GM10266 (cell line): ENCODE measurements around the gene ABCA3.

Experiments used
- DNase-seq: peaks from one replicate; pipeline ENCODE4 v3.0.0; 2012; ENCODE audit errors: extremely low spot score
- TF ChIP-seq, protein P1 (sequence below): IDR thresholded peaks from 2 replicates; pipeline ENCODE4 v1.5.1; 2012; ENCODE audit warnings: mild to moderate bottlenecking, low read depth; ENCODE audit not compliant: control insufficient read depth, insufficient read depth; ENCODE audit errors: missing control alignments

Gene ABCA3

DNA sequence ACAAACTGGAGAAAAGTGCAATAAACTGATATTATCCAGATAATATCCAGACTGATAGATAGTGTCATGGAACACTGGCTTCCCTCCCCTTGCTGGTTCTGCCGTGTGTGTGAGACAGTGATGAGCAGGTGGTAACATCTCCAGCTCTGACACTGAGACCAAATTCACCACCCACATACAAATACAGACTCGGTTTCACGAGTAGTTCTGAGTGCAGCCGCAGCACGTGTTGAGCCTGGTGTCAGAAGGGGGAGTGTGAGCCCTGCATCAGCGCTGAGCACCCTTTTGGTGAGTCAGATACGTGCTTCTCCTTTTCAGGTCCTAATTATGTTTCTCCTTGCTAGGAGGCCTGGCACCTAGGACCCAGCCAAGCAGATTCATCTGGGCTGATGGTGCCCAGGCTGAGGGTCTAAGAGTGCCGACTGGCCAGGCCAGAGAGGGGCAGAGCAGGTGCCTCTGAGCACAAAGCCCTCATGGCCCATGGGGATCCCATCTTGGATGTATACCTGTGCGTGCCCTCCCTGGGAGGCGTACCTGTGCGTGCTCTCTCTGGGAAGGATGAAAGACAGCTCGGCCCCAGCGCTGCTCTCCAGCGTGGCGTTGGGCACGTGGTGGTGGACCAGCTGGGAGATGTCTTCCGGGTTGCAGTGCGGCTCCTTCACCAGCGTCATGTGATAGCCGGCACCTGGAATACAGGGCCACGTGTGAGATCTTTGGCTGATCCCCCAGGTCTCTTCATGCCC is 45.3 kb downstream of the ABCA3 start:
- no peak for DNase-seq
- TF ChIP-seq, protein P1, sequence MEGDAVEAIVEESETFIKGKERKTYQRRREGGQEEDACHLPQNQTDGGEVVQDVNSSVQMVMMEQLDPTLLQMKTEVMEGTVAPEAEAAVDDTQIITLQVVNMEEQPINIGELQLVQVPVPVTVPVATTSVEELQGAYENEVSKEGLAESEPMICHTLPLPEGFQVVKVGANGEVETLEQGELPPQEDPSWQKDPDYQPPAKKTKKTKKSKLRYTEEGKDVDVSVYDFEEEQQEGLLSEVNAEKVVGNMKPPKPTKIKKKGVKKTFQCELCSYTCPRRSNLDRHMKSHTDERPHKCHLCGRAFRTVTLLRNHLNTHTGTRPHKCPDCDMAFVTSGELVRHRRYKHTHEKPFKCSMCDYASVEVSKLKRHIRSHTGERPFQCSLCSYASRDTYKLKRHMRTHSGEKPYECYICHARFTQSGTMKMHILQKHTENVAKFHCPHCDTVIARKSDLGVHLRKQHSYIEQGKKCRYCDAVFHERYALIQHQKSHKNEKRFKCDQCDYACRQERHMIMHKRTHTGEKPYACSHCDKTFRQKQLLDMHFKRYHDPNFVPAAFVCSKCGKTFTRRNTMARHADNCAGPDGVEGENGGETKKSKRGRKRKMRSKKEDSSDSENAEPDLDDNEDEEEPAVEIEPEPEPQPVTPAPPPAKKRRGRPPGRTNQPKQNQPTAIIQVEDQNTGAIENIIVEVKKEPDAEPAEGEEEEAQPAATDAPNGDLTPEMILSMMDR: peak; percentile 4

DNA sequence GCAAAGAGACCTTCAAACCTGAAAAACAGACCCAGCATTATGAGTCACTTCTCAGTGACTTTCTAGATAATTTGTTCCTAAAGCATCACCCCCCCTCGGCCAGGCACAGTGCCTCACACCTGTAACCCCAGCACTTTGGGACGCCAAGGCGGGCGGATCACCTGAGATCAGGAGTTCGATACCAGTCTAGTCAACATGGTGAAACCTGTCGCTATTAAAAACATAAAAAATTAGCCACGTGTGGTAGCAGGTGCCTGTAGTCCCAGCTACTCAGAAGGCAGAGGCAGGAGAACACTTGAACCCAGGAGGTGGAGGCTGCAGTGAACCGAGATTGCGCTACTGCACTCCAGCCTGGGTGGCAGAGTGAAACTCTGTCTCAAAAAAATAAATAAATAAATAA is 48.3 kb downstream of the ABCA3 start:
- DNase-seq: no peak
- TF ChIP-seq, protein P1: no peak

DNA sequence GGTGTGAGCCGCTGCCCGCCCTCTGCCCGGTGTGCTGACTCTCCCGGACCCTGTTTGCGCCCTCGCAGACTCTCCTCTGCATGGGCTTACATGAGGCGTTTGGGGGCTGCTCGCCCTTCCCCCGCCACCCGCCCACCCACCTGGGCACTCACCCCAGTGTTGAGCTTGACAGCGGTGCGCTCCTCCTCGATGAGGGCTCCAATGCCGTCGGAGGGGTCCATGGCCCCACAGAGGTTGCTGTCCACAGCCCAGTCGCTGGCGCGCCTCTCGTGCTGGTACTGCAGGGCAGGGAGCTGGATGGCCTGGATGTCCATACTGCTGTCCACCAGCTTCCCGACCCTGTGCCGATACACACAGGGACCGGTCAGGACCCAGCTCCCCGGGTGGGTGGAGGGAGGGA is 51.2 kb downstream of the ABCA3 start:
- TF ChIP-seq, protein P1: no peak
- no peak for DNase-seq

DNA sequence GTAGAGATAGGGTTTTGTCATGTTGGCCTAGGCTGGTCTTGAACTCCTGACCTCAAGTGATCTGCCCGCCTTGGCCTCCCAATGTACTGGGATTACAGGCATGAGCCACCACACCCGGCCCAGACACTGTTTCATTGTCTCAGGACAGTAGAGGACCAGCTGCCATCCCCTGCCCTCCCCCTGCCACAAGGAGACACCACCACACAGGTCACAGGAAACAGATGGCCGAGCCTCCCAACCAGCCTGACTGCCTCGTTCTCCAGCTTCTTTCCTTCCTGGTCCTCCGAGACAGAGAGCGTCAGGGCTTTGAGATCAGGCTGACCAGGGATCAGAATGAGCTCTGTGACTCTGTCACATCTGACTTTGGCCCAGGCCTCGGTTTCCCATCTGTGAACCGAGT is 51.8 kb downstream of the ABCA3 start:
- TF ChIP-seq, protein P1: no peak
- no peak for DNase-seq

DNA sequence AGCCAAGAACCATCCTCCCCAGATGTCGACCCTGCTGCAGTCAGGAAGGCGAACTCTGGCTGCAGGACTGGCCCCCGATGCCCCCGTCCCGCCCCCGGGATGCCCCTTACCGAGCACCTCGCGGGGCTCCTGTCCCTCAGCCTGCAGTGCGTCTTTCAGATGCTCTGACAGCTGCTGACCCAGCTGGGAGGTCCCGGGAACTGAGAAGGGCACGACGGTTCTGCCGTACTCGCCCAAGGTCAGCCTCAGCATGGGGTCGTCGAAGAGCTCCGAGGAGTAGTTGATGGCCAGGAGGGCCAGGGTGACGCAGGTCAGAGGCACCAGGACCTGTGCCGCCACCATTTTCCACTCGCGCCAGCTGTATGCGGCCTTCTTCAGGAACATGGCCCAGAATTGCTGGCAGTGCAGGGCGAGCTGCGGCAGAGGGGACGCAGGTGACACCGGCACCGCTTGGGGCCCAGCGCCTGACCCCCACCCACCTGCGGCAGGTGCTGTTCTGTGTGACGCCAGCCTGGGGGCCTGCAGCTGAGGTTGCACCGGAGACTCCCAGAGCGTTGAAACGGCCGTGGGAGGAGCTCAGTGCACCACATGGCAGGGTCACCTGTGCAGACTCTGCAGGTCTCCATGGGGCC is 52.5 kb downstream of the ABCA3 start:
- TF ChIP-seq, protein P1: no peak
- DNase-seq: no peak

DNA sequence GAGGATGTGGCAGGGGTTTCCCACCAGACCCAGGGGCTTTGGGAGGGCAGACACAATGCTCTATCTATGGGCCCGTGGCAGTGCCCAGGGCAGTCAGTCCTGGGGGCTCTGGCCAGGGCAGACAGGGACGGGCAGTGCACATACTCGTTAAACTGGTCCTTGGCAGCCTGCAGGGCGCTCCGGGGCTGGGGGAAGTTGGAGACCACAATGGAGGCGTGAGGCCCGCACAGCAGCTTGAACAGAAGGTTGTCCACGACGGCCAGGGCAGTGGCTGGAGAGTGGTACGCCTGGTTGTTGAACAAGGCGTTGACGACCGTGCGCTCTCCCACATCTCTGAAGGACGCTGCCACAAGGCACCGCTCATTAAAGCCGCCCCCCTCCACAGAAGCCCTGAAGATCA is 54.0 kb downstream of the ABCA3 start:
- DNase-seq: no peak
- TF ChIP-seq, protein P1: no peak

DNA sequence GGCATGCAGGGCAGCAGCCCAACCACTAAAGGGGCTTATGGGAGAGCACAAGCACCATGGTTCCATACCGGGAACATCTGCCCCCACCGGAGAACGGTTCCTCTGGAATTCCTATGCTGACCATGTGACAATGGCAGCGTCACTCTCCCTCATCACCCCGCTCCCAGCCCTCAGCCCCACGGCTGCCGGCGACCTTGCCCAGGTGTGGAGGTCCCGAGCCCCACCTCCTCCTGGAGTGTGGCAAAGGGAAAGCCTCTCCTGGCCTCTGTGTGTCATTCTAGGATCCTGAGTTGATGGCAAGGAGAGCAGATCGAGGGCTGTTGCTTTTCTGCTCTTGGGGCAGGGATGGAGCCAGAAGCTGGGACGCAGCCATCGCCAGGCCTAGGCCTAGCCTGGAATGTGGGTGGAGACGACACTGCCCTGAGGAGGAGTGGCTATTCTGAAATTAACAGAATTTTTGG is 54.8 kb downstream of the ABCA3 start:
- no peak for DNase-seq
- TF ChIP-seq, protein P1: no peak
